Transverse colon (tissue), 4 donors: ENCODE measurements around the gene KCNT2.

Source experiments
- CTCF ChIP-seq, 5 experiments: fragments of 200-600 bp in 3 of 5; fragments of 450-650 bp in 2 of 5; sonication (generic) in 3 of 5; IDR thresholded peaks; 1 replicate in 2 of 5; 2 replicates in 3 of 5; pipeline ENCODE4 v1.5.1; 2016 to 2017; ENCODE audit warnings: antibody characterized with exemption in 5 of 5, inconsistent platforms in 3 of 5, mild to moderate bottlenecking in 2 of 5, moderate library complexity in 1 of 5
- EP300 ChIP-seq: sonication (generic); formaldehyde crosslinking; IDR thresholded peaks from one replicate; pipeline ENCODE4 v1.6.1; 2017; ENCODE audit warnings: antibody characterized with exemption, low read depth
- POLR2A ChIP-seq: fragments of 450-650 bp; IDR thresholded peaks from one replicate; pipeline ENCODE4 v1.6.1; 2016; ENCODE audit warnings: antibody characterized with exemption, mild to moderate bottlenecking, moderate library complexity
- POLR2AphosphoS5 ChIP-seq, 3 donors: sonication (generic); formaldehyde crosslinking; IDR thresholded peaks; one replicate each; pipeline ENCODE4 v1.6.1; 2016; ENCODE audit warnings: antibody characterized with exemption in 3 of 3

- TF ChIP-seq POLR2AphosphoS5 (IDR thresholded peaks at IDR 0.05) (no peak), CTCF (IDR thresholded peaks at IDR 0.05) (no peak), POLR2A (no peak), EP300 (no peak)
Measured at GRCh38 chr1:196405839-196406238, 202.4 kb downstream of the KCNT2 start.
